T-helper 2 cell treated with Interferon-gamma antibody and Interleukin-4, amounts not matched to agents 100 ng/mL and 5 ng/mL, for 36 hours (primary cell): ENCODE data around the gene GABBR2. TPM values are rescaled to one million over a fixed set of nuclear protein-coding genes. Genes with fewer than 3 reads are reported as not detected.

Experiments
- intact Hi-C: fragments of 100-400 bp; cut with micrococcal nuclease; formaldehyde crosslinking; loops from one replicate; pipeline ENCODE4 v1.15.1; 2023
- total RNA-seq: library from RNA; stranded (reverse); gene quantifications from 2 replicates; pipeline ENCODE4 v1.2.3, GENCODE V29; 2022

The GABBR2 gene
- total RNA-seq, 1 donor from 2014 or later, result not detected

- intact Hi-C loops, result no loop called here
Observed at GRCh38 chr9:98406469-98406868, 302.3 kb downstream of the GABBR2 start.

- intact Hi-C loops, result no loop called here
Observed at GRCh38 chr9:98404237-98404636, 304.5 kb downstream of the GABBR2 start.

- intact Hi-C loops, result no loop called here
Observed at GRCh38 chr9:98403715-98404114, 305.0 kb downstream of the GABBR2 start.

DNA sequence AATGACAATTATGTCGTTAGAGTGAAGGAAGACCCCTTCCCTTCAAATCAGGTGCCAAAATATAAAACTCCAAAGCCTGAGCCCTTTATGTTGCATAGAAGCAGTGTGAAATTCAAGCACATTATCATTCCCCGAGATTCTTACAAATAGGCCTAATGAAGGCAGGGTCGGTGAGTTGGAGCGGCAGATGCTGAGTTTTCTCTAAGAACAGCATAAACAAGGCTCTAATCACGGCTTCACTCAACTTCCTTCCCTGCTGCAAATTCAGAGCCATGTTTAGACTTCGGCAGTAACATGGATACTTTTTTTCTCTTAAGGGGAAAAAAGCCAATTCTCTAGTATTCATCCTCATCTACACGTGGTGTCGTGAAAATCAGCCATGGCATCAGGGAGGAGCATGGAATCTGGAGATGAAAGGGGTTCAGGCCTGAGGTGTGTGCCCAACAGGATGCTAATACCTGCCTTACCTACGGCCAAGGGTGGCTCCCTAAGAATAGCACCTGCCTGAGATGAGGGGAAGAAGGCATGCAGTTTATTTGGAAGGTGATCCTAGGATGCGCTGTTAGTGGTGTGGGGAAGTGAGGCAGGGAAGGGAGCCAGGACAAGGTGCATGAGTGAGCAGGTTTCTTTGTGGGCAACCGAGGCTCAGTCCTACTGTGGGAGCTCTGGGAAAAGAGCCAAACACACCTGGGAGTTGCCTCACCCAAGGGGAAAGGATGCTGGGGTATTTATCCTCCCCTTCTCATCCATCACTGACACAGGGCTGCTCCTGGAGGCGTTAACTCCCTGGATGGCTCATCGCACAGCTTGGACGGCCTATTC, 306.5 kb downstream of the GABBR2 start:
- intact Hi-C loops, result no loop called here

DNA sequence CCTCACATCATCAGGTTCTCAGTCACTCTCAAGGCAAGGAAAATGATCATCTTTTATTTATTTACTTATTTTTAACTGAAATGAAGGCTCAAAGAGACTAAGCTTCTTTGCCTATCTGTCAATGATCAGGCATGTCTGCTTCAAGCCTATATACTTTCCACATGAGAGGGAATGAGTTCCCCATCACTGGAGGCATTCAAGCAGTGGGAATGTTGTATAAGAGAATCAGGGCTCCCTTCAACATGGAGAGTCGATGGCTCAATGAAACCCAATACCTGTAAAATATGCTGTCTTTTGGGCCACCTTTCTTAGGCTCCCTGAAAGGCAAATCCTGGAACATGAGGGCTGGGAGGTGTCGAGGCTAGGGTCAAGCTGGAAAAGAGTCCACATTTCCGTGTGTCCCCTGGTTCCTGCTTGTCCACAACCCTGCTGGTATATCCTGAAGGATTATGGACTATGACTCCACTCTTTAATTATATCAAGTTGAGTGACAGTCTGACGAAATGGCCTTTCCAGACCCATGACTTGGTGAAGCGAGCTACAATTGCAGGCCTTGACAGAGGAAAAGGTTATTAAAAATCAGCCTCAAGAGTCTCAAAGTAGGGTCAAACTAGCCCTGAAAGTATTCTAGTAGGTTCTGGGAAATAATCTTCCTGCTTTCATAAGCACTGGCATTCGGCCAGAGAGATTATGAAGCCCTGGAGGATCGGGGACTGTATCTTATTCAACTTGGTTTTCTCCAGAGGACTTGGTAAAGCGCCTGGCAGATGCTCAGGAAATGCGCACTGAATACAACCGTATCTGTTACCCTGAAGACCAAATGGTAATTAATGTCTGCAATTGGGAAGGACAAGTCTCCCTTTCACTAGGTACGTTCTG, 307.4 kb downstream of the GABBR2 start:
- intact Hi-C loops, result no loop called here

DNA sequence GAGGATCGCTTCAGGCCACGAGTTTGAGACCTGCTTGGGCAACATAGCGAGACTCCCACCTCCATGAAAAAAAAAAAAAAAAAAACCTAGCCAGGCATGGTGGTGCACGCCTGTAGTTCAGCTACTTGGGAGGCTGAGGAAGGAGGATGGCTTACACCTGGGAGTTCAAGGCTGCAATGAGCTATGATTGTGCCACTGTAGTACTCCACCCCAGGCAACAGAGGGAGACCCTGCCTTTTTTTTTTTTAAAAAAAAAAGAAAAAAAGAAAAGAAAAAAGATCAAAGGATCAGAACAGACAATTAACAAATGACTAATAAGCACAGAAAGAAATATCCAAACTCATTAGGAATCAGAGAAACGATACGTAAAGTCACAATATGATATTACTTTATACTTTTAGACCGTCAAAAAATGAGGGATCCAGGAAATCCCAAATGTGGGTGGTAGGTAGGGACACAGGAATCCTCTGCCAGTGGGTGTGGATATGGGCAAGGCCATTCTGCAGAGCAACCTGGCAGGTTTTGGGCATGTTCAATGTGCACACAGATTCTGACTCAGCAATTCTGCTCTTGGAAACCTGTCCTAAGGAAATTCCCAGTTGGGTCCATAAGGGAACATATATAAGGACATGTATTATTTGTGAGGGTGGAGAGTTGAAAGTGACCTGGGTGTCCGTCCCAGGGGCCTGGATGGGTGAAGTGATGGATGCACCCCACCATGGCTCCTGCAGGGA, 308.6 kb downstream of the GABBR2 start:
- intact Hi-C loops, result no loop called here

DNA sequence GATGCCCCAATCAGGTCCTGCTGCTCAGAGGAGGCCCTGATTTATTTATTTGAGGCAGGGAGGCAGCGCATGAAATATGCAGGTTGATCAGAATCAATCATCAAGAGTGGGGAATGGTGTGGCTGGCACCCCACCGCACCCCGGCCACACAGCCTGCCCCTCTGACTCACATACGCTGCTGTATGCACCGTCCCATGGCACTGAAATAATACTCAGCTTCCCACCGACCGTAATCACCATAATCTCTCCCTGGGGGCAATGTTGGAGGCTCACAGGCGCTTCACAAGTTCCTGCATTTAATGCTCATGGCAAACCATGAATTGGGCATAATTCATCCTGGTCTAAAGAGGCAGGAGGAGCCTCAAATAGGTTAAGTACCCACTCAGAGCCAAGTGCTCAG, 312.1 kb downstream of the GABBR2 start:
- intact Hi-C loops, result loop anchor here (2.0 kb wide), 1 partner anchor 38 kb away; no protein-coding TSS in a partner anchor

DNA sequence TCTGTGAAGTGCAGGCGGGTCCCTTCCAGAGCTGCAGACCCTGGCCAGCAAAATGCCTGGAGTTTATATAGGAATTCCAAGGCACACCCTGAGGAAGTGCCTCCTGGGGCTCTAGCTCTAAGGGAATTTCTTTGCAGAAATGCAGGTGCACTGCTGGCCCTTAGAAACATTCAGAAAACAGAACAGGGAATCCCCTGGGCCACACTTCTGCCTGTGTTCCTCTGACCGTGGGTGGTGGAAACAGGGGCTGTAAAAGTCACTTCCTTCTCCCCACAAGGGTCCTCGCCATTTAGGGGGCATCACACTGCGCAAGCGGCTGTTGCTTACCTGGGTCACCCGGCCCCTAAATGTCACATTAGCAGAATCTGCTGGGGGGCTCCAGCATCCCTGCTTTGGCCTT, 312.5 kb downstream of the GABBR2 start:
- intact Hi-C loops, result loop anchor here (2.0 kb wide), 1 partner anchor 39 kb away; no protein-coding TSS in a partner anchor

GRCh38 chr9:98391867-98392266, 316.9 kb downstream of the GABBR2 start:
- intact Hi-C loops, result no loop called here

DNA sequence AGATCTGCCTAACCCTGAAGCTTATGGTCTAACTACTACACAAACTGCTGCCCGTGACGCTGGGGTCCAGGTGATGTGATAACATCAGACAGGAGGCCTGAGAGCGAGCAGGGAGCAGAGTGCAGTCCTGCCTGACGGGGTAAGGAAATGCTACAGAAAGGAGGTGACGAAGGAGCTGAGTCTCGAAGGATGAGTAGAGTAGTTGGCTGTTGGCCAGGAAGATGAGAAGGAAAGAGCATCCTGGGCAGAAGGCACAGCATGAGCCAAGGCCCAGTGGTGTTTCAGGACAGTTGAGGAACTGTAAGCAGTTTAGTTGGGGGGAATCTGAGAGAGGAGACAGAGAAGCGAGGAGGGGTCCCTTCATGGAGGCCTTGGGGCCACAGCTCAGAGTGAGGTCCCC, 317.3 kb downstream of the GABBR2 start:
- intact Hi-C loops, result no loop called here

GRCh38 chr9:98385751-98386150, 323.0 kb downstream of the GABBR2 start:
- intact Hi-C loops, result no loop called here

- intact Hi-C loops, result no loop called here
Observed at GRCh38 chr9:98383758-98384157, 325.0 kb downstream of the GABBR2 start.

DNA sequence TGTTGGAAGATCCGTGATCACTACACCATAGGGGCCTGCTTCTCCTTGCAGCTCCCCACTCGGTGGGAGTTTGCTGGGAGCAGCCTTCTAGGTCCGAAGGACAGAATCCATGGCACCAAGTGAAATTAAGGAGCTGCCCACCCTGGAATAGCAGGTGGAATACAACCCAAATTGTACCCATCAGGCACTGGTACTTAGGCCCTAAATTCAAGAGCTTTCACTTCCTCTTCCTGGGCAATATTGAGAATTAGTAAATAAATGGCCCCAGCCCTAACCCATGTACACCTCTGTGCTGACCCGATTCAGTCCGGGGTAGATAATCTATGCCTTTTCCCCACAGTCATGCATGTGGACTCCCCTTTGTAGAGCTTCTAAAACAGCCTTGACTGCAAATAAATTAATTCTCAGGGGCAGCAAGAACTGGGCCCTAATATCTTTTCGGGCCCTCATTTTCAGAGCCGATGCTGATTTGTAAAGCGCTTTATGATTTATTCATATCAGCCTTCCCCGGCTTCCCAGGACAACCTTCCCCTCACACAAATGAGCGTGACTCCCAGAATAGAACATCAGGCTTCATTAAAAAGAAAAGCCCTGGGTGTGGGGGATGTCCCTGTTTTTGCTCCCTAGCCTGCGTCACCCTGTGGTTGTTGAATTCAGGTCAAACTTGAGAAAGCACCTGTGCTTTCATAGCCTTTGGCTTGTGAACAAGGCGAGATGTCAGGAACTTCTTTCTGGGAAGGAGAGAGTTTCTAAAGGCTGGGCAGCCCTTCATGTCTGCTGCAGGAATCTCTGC, 327.2 kb downstream of the GABBR2 start:
- intact Hi-C loops, result no loop called here

- intact Hi-C loops, result no loop called here
Observed at GRCh38 chr9:98380065-98380681, 328.6 kb downstream of the GABBR2 start.

- intact Hi-C loops, result no loop called here
Observed at GRCh38 chr9:98379572-98379971, 329.2 kb downstream of the GABBR2 start.

GRCh38 chr9:98378794-98379193, 329.9 kb downstream of the GABBR2 start:
- intact Hi-C loops, result no loop called here

GRCh38 chr9:98378206-98378780, 330.4 kb downstream of the GABBR2 start:
- intact Hi-C loops, result no loop called here

DNA sequence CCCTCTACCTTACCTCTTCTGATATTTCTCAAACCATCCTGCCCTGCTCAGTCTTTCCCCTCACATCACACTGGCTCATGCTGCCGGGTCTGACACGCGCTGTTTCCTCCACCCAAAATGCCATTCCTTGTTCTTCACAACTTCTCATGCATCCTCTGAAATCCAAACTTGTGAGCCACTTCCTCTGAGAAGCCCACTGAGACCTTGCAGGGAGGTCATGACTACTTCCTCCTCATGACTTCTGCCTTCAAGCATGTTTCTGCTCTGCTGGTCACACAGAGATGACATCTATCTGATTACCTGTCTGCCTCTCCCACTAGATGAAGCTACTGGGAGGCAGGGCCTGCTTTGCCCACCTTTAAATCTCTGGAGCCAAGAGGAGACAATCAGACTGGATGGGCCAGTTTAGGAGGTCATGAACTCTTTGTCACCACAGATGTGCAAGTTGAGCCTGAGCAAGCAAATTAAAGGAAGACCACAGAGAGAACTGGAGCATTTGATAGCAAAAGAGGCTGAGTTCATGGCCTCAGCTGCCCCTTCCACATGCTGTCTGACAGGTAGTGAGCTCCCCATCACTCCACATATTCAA, 333.5 kb downstream of the GABBR2 start:
- intact Hi-C loops, result no loop called here

GRCh38 chr9:98374385-98375051, 334.2 kb downstream of the GABBR2 start:
- intact Hi-C loops, result no loop called here
